Caco-2 (cell line): Measurements from ENCODE around the gene PHACTR1. TPM values are rescaled to one million over a fixed set of nuclear protein-coding genes. Genes with fewer than 3 reads are reported as not detected.

Source experiments
- BruUV-seq: library from RNA; stranded (reverse); fragments of 400-500 nt; replicated peaks from 2 replicates; lab custom pipeline; 2021; lab: Mats Ljungman, UMichigan
- CTCF ChIA-PET: fragments of 300-600 bp; sonication (Branson Sonifier 250); formaldehyde crosslinking; loops from one replicate; lab custom pipeline; 2022; ENCODE audit warnings: antibody characterized with exemption; lab: Charles Lee
- POLR2A ChIA-PET: fragments of 300-600 bp; sonication (Branson Sonifier 250); formaldehyde crosslinking; loops from one replicate; lab custom pipeline; 2022; ENCODE audit warnings: antibody characterized with exemption; lab: Charles Lee
- DNase-seq, 2 experiments: peaks; one replicate each; pipeline versions ENCODE4 v3.0.0 to v3.0.0-alpha.2; 2020 to 2022
- H3K27me3 ChIP-seq: replicated peaks from 2 replicates; pipeline ENCODE4 v1.6.0; 2011; ENCODE audit warnings: low read length; ENCODE audit not compliant: control insufficient read depth, insufficient read depth
- H3K36me3 ChIP-seq: 2 replicates; pipeline ENCODE4 v1.5.1; 2011; ENCODE audit warnings: low read length; ENCODE audit not compliant: control insufficient read depth, insufficient read depth
- H3K4me1 ChIP-seq: fragments of 250-450 bp; sonication (Bioruptor Pico); 2 replicates; pipeline ENCODE4 v1.5.1; 2020; ENCODE audit warnings: mild to moderate bottlenecking
- H3K4me3 ChIP-seq: 2 replicates; pipeline ENCODE4 v1.5.1; 2011; ENCODE audit warnings: low read depth, mild to moderate bottlenecking, control low read depth, low read length
- H3K9me3 ChIP-seq: fragments of 250-450 bp; sonication (Bioruptor Pico); 2 replicates; pipeline ENCODE4 v1.5.1; 2020; ENCODE audit warnings: mild to moderate bottlenecking, moderate library complexity
- H3K27ac Mint-ChIP-seq: one replicate; pipeline ENCODE4 v1.8.0; 2022; ENCODE audit warnings: mixed read lengths; ENCODE audit not compliant: unreplicated experiment
- H3K27me3 Mint-ChIP-seq: one replicate; pipeline ENCODE4 v1.8.0; 2022; ENCODE audit warnings: mixed read lengths; ENCODE audit not compliant: insufficient read depth, unreplicated experiment
- H3K36me3 Mint-ChIP-seq: one replicate; pipeline ENCODE4 v1.8.0; 2022; ENCODE audit warnings: mild to moderate bottlenecking, mixed read lengths; ENCODE audit not compliant: insufficient read depth, unreplicated experiment
- H3K4me1 Mint-ChIP-seq: one replicate; pipeline ENCODE4 v1.8.0; 2022; ENCODE audit warnings: low read depth, mixed read lengths; ENCODE audit not compliant: unreplicated experiment
- H3K4me3 Mint-ChIP-seq: one replicate; pipeline ENCODE4 v1.8.0; 2022; ENCODE audit warnings: mild to moderate bottlenecking, moderate library complexity, mixed read lengths; ENCODE audit not compliant: unreplicated experiment
- H3K9me3 Mint-ChIP-seq: one replicate; pipeline ENCODE4 v1.8.0; 2022; ENCODE audit warnings: mixed read lengths; ENCODE audit not compliant: unreplicated experiment
- CTCF ChIP-seq, 2 experiments: fragments of 200-600 bp in 1 of 2; IDR thresholded peaks; 1 replicate in 1 of 2; 2 replicates in 1 of 2; pipeline versions ENCODE4 v1.5.1 to v1.8.0; 2011 to 2022; ENCODE audit warnings: antibody characterized with exemption in 1 of 2, control low read depth in 1 of 2, inconsistent platforms in 1 of 2, low read depth in 1 of 2, low read length in 1 of 2, mild to moderate bottlenecking in 1 of 2, moderate library complexity in 1 of 2; ENCODE audit not compliant: insufficient read depth in 1 of 2, severe bottlenecking in 1 of 2, unreplicated experiment in 1 of 2
- intact Hi-C: fragments of 100-400 bp; cut with micrococcal nuclease; formaldehyde crosslinking; loops from one replicate; pipeline ENCODE4 v1.10.0; 2022; ENCODE audit not compliant: unreplicated experiment
- total RNA-seq: library from RNA; stranded (reverse); gene quantifications from 2 replicates; pipeline ENCODE4 v1.2.3, GENCODE V29; 2022

Gene PHACTR1
- total RNA-seq, 1 experiment from 2014 or later, result 0.41 TPM

GRCh38 chr6:13287104-13287503 lies 570.5 kb downstream of the PHACTR1 start:
- Histone ChIP-seq H3K9me3 (peaks cover 21% of the 10 kb centered on the region), H3K27me3 (no peaks in the 10 kb centered on the region), H3K4me3 (no peak overlapping the region), H3K4me1 (peaks cover 26% of the 10 kb centered on the region), H3K36me3 (no peaks in the 10 kb centered on the region)
- no peaks in the 10 kb centered on the region for H3K9me3 Mint-ChIP-seq
- H3K27ac Mint-ChIP-seq, result no peak overlapping the region
- no peak for TF ChIP-seq CTCF (IDR thresholded peaks at IDR 0.05; ENCODE audit: insufficient read depth in 1 of 2, low read depth in 1 of 2, low read length in 1 of 2, severe bottlenecking in 1 of 2, unreplicated experiment in 1 of 2)
- DNase-seq, result no peak
- ChIA-PET CTCF (no interaction called here), POLR2A (no interaction called here)
- H3K4me3 Mint-ChIP-seq, result no peak overlapping the region
- intact Hi-C loops, result no loop called here
- H3K4me1 Mint-ChIP-seq, result peaks cover 21% of the 10 kb centered on the region
- BruUV-seq, result no TSS peak
- H3K36me3 Mint-ChIP-seq, result peaks cover 85% of the 10 kb centered on the region
- H3K27me3 Mint-ChIP-seq, result no peaks in the 10 kb centered on the region

DNA sequence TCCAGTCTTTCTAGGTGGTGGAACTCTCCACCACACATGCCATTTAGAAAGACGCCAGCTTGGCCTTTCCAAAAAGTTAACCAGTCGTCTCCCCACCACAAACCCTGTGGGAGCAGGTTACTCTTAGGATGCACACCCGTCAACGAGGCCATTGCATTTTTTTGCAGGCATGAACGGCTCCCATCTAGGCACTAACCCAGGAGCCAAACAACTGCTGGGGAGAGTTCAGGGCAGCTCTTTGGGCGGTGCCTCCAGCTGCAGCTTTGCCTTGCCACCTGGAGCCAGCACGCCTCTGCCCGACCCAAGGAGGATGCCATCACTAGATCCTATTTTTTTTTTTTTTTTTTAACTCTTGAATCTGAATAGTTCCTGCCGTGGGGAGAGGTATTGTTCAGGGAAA lies 571.9 kb downstream of the PHACTR1 start:
- H3K9me3 ChIP-seq, result peaks cover 21% of the 10 kb centered on the region
- Mint-ChIP-seq H3K27ac (peak overlapping the region; percentile 32), H3K27me3 (no peaks in the 10 kb centered on the region), H3K4me3 (no peak overlapping the region), H3K9me3 (no peaks in the 10 kb centered on the region), H3K36me3 (peaks cover 90% of the 10 kb centered on the region), H3K4me1 (peaks cover 18% of the 10 kb centered on the region)
- H3K27me3 ChIP-seq, result no peaks in the 10 kb centered on the region
- H3K4me3 ChIP-seq, result no peak overlapping the region
- POLR2A ChIA-PET, result no interaction called here
- BruUV-seq, result no TSS peak
- TF ChIP-seq CTCF (IDR thresholded peaks at IDR 0.05; ENCODE audit: insufficient read depth in 1 of 2, low read depth in 1 of 2, low read length in 1 of 2, severe bottlenecking in 1 of 2, unreplicated experiment in 1 of 2), result no peak
- CTCF ChIA-PET, result no interaction called here
- no peak for DNase-seq
- intact Hi-C loops, result no loop called here
- H3K4me1 ChIP-seq, result peaks cover 31% of the 10 kb centered on the region
- no peaks in the 10 kb centered on the region for H3K36me3 ChIP-seq

DNA sequence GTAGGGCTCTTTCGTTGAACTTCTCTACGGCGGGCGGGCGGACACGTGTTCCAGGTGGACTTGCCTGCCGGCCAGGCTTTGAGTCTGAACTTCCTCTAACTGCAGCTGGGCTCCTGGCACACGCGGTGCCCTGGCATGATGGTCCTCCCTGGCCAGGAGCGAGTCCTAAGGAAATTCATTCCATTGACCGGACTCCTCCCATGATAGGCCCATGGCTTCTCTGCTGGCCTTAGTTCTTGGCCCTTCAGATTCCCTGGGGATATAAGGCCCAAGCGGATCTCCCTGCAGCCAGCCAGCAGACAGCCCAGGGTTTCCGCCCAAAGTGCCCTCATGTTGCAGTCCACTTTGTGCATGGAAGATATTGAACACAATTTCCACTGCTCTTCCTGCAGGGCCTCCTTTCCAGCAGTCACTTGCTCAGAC lies 572.4 kb downstream of the PHACTR1 start:
- Mint-ChIP-seq H3K4me3 (no peak overlapping the region), H3K27ac (peak overlapping the region; percentile 66), H3K9me3 (no peaks in the 10 kb centered on the region), H3K27me3 (no peaks in the 10 kb centered on the region), H3K36me3 (peaks cover 91% of the 10 kb centered on the region), H3K4me1 (peaks cover 18% of the 10 kb centered on the region)
- no peak for TF ChIP-seq CTCF (IDR thresholded peaks at IDR 0.05; ENCODE audit: insufficient read depth in 1 of 2, low read depth in 1 of 2, low read length in 1 of 2, severe bottlenecking in 1 of 2, unreplicated experiment in 1 of 2)
- H3K27me3 ChIP-seq, result no peaks in the 10 kb centered on the region
- CTCF ChIA-PET, result no interaction called here
- POLR2A ChIA-PET, result no interaction called here
- DNase-seq, result no peak
- peaks cover 31% of the 10 kb centered on the region for H3K4me1 ChIP-seq
- intact Hi-C loops, result no loop called here
- H3K4me3 ChIP-seq, result no peak overlapping the region
- H3K9me3 ChIP-seq, result peaks cover 21% of the 10 kb centered on the region
- BruUV-seq, result no TSS peak
- no peaks in the 10 kb centered on the region for H3K36me3 ChIP-seq
